GM18519 (cell line): ENCODE measurements around the gene UTS2R.
"Not testable (repeated sequence)": the region's sequence is repeated elsewhere in the genome, so short reads cannot be mapped to it uniquely, and the experiment has no call there.

Source experiments
- ATAC-seq: cut with Tn5 transposase; IDR thresholded peaks from one replicate; pipeline ENCODE4 v1.9.1; 2021; ENCODE audit warnings: mild to moderate bottlenecking, moderate library complexity; ENCODE audit not compliant: unreplicated experiment, low FRiP score

The UTS2R gene

GRCh38 chr17:82351254-82351712 is 20.3 kb upstream of the UTS2R start:
- no peak for ATAC-seq

- ATAC-seq = no peak
Observed at GRCh38 chr17:82351713-82352488, 19.7 kb upstream of the UTS2R start.

- no peak for ATAC-seq
Observed at GRCh38 chr17:82353484-82353883, 18.1 kb upstream of the UTS2R start.

GRCh38 chr17:82354804-82355308 is 16.7 kb upstream of the UTS2R start:
- no peak for ATAC-seq

GRCh38 chr17:82355770-82356427 is 15.7 kb upstream of the UTS2R start:
- ATAC-seq = no peak

GRCh38 chr17:82356845-82357355 is 14.7 kb upstream of the UTS2R start:
- ATAC-seq = no peak

- ATAC-seq = no peak
Observed at GRCh38 chr17:82357394-82357793, 14.2 kb upstream of the UTS2R start.

GRCh38 chr17:82358465-82359350 is 12.9 kb upstream of the UTS2R start, which contains the start of gene TEX19:
Gene TEX19 (plus strand): TSS chr17:82359247. CDS start chr17:82362151, 2,904 bp downstream.
- ATAC-seq = no peak

- ATAC-seq = not testable (repeated sequence)
Observed at GRCh38 chr17:82359451-82360074, 12.0 kb upstream of the UTS2R start.

- no peak for ATAC-seq
Observed at GRCh38 chr17:82361885-82362633, 9.5 kb upstream of the UTS2R start.

- no peak for ATAC-seq
Observed at GRCh38 chr17:82365606-82366295, 5.8 kb upstream of the UTS2R start.

GRCh38 chr17:82366749-82367148 is 4.8 kb upstream of the UTS2R start:
- no peak for ATAC-seq

- ATAC-seq = no peak
Observed at GRCh38 chr17:82367724-82368524, 3.6 kb upstream of the UTS2R start.

- no peak for ATAC-seq
Observed at GRCh38 chr17:82369211-82369610, 2.4 kb upstream of the UTS2R start.

- no peak for ATAC-seq
Observed at GRCh38 chr17:82370471-82371332, 863 bp upstream of the UTS2R start.

GRCh38 chr17:82372249-82373071 is 895 bp downstream of the UTS2R start:
- ATAC-seq = no peak
